Subcutaneous adipose tissue (tissue), 4 donors: ENCODE measurements around the gene HOXA10. TPM values are rescaled to one million over a fixed set of nuclear protein-coding genes. Genes with fewer than 3 reads are reported as not detected.

ENCODE experiments used
- total RNA-seq, 4 donors: library from RNA; depleted of rRNA; stranded (reverse); fragments of >200 nt; gene quantifications; one replicate each; pipeline ENCODE4 v1.1.0, GENCODE V29; 2016
- TF ChIP-seq, protein P1 (sequence below): fragments of 450-650 bp; IDR thresholded peaks from one replicate; pipeline ENCODE4 v1.5.1; 2016; ENCODE audit warnings: low read depth, mild to moderate bottlenecking, control low read depth, antibody characterized with exemption, moderate library complexity

Gene HOXA10
- total RNA-seq, 4 donors from 2014 or later, result 17.3 to 22.6 (median 20.9) TPM

- TF ChIP-seq, protein P1, sequence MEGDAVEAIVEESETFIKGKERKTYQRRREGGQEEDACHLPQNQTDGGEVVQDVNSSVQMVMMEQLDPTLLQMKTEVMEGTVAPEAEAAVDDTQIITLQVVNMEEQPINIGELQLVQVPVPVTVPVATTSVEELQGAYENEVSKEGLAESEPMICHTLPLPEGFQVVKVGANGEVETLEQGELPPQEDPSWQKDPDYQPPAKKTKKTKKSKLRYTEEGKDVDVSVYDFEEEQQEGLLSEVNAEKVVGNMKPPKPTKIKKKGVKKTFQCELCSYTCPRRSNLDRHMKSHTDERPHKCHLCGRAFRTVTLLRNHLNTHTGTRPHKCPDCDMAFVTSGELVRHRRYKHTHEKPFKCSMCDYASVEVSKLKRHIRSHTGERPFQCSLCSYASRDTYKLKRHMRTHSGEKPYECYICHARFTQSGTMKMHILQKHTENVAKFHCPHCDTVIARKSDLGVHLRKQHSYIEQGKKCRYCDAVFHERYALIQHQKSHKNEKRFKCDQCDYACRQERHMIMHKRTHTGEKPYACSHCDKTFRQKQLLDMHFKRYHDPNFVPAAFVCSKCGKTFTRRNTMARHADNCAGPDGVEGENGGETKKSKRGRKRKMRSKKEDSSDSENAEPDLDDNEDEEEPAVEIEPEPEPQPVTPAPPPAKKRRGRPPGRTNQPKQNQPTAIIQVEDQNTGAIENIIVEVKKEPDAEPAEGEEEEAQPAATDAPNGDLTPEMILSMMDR, result no peak
Observed at GRCh38 chr7:27172823-27173510, 1.2 kb downstream of the HOXA10 start.

DNA sequence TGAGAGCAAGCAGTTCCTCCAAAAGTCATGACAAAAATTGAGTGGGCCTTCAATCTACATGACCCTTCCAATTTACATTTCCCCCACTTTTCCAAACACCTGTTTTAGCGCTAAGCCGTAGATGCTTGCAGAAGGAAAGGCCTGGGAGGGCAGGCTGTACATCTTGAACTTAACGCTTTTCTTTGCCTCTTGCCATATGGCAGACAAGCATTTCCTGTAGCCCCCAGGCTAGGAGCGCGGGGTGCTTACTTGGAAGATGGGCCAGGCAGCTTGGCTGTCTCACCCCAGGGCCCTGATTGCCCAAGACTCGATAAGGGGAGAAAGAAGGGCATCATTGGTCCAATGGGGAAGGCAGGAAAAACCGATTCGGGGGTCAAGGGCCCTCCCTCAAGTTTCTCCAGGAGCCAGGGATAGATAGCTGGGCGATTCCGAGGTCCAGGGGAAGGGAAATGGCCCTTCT, 1.8 kb downstream of the HOXA10 start:
- TF ChIP-seq, protein P1, result no peak

- TF ChIP-seq, protein P1, result no peak
Observed at GRCh38 chr7:27171637-27172314, 2.3 kb downstream of the HOXA10 start.

GRCh38 chr7:27171325-27171636, 2.8 kb downstream of the HOXA10 start:
- TF ChIP-seq, protein P1, result no peak

DNA sequence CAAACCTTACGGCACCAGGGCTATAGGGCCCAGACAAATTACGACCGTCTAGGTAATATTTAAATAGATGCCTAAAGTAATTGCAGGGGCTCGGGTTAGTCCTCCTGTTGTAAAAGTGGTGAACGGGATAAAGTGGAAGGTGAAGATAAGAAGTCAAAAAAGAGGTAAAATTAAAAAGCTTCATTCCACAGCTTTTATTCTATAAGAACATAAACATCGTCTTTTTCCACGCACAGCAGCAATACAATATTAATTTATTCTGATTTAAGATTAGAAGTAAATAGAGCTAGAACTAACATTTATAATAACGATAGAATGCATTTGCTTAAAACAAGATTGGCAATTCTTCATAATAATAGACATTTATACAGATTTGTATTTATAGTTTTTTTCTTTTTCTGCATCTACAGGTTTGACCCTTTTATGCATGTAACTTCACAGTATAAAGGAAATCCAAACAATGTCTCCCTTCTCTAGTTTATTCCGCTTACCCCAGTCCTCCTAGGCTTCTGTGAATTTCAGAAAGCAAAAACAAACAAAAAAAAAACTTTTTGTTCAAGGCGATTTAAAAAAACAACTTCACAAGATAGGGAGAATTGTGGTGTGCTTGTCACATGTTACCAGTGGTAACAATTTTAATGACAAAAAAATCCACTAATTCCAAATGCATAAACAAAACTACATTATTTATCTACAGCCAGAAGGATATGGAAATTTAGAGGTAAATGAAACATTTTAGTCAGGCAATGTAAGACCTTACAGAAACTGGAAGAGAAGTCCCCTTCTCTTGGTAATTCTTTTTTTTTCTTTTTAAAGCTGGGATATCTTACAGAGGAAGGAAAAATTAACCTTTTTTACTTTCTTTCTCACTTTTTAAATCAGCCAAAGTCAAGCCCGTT, 3.4 kb downstream of the HOXA10 start:
- TF ChIP-seq, protein P1, result no peak

GRCh38 chr7:27169658-27170425, 4.3 kb downstream of the HOXA10 start:
- TF ChIP-seq, protein P1, result no peak
